Right kidney (tissue), 9 donors: ENCODE results near the gene KLRC1.
"Not testable (repeated sequence)": the region's sequence is repeated elsewhere in the genome, so short reads cannot be mapped to it uniquely, and the experiment has no call there.

Experiments
- DNase-seq: peaks from one replicate; pipeline ENCODE4 v3.0.0-alpha.2; 2016
- long read RNA-seq, 8 donors: transcript quantifications; one replicate each; lab custom pipeline, GENCODE V29; 2026

The KLRC1 gene
- long read RNA-seq, donor 1, result 0 reads
- long read RNA-seq, donor 2, result 0 reads
- long read RNA-seq, donor 3, result 0 reads
- long read RNA-seq, donor 4, partial matches to known transcripts, result 0 of 1 reads
- long read RNA-seq, donor 4, other reads (novel, unspliced or antisense), result 0 of 1 reads
- long read RNA-seq, donor 5, result 0 reads
- long read RNA-seq, donor 6, result 0 reads
- long read RNA-seq, donor 7, result 0 reads
- long read RNA-seq, donor 8, partial matches to known transcripts, result 0 of 1 reads
- long read RNA-seq, donor 8, other reads (novel, unspliced or antisense), result 0 of 1 reads

DNA sequence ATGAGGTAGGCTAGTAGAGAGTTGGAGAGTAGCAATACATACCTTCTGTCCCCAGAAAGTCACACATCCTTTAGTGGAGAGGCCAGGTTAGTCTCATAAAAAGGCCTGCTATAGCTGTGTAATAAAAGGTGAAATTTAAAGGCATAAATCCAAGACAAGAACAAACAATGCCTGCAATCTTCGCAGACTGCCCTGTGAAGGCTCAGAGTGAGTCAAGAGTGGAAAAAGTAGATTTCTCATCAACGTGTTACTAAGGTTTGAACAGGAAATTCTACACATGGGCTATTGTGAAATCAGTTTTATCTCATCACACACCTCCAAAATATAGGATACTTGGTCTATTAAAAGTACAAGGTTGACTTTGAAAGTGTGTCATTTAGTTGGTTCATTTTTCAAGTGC, at the start of gene KLRC1:
Gene KLRC1 (minus strand): TSS at position 222 of the 400 bp plus-strand sequence. CDS start 2,221 bp downstream, outside the sequence.
- DNase-seq, result no peak

DNA sequence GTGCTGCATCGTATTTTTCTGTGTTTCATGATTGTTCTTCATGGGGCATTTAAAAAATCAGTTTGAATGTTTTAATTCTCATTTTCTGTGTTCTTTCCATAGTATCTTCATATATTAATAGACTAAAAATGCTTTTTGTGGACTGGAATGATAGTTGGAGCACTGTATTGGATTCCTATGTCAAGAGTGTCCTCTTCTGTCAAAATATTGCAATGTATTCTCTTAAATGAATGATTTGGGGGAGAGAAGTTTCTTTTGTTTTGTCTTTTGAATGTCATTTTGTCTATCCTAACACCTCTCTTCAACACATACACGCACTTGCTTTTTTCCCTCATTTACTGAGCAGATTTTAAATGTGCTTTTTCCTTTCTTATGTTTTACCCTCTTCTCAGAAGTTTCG, 47.9 kb upstream of the KLRC1 start:
- DNase-seq, result no peak

DNA sequence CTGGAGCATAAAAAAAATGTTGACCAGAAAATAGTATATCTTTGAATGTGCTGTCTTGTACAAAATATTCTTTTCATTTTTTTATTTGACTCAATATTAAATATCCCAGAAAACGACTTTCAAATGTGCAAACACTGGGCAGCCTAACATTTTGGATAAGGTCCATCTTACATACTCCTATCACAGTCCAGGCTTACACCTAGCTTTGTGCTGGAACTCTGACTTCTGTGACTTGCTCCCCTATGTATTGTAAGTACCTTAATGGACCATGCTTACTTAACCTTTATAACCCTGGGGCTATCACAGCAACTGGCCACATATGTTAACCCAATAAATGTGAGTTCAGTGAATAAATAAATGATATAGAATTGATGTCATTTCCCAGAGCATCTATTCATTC, 44.9 kb upstream of the KLRC1 start:
- no peak for DNase-seq

DNA sequence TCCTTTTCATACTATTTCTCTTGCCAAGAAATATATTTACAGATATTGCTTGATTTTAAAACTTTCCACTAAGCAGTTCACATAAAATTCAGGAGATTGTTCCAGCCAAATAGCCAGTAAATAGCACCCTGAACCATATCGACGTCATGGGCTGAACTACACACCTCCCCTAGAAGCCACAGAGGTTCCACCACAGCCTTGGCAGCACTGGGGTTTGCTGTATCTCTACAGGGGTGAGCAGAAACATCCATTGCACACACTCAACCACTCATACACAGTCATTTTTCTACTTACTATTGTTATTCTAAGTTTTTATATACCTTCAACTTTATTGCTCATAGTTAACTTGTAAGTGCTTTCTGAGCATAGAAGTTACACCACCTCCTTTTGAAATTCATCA, 44.4 kb upstream of the KLRC1 start:
- no peak for DNase-seq

DNA sequence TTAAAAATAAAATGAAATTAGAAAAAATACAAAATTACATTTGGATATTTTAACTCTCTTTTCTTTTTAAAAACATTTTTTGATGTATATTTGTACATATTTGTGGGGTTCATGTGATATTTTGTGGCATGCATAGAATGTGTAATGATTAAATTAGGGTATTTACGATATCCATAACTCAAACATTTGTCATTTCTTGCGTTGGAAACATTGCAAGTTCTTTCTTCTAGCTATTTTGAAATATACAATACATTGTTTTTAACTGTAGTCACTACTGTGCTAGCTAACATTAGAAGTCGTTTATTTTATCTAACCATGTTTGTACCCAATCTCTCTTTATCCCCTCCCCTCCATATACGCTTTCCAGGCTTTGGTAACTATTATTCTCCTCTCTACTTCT, 38.6 kb upstream of the KLRC1 start:
- no peak for DNase-seq

DNA sequence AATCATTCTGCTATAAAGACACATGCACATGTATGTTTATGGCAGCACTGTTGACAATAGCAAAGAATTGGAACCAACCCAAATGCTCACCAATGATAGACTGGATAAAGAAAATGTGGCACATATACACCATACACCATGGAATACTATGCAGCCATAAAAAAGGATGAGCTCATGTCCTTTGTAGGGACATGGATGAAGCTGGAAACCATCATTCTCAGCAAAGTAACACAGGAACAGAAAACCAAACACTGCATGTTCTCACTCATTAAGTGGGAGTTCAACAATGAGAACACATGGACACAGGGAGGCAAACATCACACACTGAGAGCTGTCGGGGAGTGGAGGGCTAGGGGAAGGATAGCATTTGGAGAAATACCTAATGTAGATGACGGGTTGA, 34.2 kb upstream of the KLRC1 start:
- not testable (repeated sequence) for DNase-seq

DNA sequence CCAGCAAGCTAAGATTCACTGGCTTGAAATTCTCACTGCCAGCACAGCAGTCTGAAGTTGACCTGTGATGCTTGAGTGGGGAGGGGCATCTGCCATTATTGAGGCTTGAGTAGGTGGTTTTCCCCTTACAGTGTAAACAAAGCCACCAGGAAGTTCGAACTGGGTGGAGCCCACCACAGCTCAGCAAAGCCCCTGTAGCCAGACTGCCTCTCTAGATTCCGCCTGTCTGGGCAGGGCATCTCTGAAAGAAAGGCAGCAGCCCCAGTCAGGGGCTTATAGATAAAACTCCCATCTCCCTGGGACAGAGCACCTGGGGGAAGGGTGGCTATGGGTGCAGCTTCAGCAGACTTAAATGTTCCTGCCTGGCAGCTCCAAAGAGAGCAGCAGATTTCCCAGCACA, 28.7 kb upstream of the KLRC1 start:
- DNase-seq, result not testable (repeated sequence)

DNA sequence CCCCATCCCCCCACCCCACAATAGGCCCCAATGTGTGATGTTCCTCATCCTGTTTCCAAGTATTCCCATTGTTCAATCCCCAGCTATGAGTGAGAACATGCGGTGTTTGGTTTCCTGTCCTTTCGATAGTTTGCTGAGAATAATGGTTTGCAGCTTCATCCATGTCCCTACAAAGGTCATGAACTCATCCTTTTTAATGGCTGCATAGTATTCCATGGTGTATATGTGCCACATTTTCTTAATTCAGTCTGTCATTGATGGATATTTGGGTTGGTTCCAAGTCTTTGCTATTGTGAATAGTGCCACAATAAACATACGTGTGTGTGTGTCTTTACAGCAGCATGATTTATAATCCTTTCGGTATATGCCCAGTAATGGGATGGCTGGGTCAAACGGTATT, 19.6 kb upstream of the KLRC1 start:
- DNase-seq, result not testable (repeated sequence)

DNA sequence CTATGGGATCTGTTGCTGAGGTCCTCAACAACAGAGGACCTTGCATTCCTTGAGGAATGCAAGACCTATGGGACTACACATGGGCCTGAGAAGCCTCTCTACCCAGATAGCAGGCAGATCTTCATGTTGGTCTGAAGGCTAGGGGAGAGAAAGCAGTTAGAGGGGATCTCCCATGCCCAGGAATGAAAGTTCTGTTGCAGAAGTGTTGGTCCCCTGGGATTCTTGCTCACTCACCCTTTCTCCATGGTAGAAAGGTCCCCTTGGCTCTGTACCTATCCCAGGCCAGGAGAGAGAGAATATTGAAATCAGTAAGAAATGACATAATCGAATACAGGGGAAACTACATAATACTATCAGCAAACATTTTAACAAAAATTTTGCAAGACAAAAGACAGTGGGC, 16.5 kb upstream of the KLRC1 start:
- no peak for DNase-seq

DNA sequence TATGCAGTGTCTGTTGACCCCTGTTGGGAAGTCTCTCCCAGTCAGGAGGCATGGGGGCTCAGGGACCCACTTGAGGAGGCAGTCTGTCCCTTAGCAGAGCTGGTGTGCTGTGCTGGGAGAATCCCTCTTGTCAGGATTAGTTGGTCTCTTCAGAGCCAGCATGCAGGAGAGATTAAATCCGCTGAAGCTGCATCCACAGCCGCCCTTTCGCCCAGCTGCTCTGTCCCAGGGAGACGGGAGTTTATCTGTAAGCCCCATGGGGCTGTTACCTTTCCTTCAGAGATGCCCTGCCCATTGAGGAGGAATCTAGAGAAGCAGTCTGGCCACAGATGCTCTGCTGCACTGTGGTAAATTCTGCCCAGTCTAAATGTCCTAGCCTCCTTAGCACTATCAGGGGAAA, 13.1 kb upstream of the KLRC1 start:
- DNase-seq, result no peak

DNA sequence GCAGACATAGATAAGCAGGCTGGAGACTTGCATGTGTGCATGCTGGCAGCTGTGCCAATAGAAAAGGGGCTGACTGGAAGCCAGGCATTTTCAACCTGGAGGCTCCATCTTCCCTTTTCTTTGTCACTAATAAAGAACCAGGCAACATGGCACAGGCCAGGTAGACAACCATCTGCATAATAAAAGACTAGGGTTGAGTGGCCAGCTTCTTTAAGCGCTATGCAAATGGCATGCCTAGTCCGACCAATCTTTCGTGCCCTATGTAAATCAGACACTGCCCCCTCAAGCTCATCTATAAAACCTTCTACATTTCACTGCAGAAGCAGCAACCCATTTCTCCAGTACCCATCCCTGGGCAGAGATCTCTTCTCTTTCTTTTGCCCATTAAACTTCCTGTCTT, 4.6 kb upstream of the KLRC1 start:
- no peak for DNase-seq

DNA sequence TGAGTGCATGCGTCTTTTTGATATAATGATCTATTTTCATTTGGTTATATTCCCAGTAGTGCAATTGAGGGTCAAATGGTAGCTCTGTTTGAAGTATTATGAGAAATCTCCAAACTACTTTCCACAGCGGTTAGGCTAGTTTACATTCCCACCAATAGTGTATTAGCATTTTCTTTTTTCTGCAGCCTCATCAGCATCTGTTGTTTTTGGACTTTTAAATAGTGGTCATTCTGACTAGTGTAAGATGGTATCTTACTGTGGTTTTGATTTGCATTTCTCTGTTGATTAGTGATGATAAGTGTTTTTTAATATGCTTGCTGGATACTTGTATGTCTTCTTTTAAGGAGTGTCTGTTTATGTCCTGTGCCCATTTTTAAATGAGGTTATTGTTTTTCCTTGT, 3.7 kb upstream of the KLRC1 start:
- DNase-seq, result no peak

DNA sequence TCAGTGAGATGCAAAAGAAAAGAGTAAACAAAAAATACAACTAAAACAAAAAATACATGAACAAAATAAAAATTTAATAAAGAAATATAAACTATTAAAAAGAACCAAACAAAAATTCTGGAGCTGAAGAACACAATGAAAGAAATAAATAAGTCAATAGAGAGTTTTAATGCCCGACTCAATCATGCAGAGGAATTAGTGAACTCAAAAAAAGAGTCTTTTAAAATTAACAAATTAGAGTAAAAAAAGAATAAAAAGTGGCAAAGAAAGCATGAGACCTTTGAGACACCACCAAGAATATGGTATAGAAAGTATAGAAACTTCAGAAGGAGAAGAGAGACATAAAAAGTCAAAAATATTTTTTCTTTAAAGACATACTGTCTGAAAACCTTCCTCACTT, 2.6 kb upstream of the KLRC1 start:
- DNase-seq, result no peak

DNA sequence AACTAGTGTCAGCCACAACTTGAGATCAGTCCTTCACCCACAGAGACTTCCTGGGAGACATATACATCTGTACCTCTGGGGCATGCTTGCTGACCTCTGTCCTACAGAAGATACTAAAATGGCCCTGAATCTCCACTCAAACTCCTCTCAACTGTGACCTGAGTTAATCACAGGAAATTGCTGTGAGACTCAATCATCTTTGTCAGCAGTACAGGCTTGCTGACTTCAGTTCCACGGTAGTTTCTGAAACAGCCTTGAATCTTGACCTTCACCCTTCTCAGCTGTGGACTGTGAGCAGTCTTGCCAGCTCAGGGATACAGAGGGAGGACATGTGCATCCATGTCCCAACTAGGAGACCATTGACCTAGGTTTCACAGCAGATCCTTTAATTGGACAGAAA, 1.4 kb upstream of the KLRC1 start:
- no peak for DNase-seq

DNA sequence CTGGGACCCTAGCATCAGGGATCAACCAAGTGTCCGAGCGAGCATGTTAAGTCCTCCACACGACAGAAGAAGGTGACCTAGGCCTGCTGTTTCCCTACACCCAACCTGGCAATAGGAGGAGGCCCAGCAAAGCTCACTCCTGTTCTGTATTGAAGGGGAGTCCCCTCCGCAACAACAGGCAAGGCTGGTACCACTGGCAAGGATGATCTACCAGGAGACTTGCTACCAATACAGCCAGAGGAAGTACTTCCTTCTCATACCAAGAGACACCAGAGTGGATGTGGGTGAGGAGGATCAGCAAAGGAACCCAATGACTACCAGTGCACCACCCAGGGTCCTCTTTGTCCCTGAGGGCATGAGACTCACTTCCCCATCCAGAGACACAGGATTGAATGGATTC, 4.9 kb downstream of the KLRC1 start:
- DNase-seq, result no peak

DNA sequence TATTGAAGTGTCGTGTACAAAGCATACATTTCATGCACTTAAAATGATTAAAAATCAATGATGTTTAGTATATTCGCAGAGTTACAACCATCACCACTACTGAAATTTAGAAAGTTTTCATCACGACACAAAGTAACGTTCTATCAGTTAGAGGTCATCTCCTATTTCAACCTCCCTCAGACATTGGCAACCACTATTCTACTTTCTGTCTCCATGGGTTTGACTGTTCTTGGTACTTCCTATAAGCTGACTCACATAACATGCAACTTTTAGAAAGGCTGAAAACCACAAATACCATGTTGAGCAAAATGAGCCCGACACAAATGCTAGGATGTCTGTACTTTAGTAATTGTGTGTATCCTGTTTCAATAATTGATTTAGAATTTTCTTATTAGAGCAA, 7.1 kb downstream of the KLRC1 start:
- not testable (repeated sequence) for DNase-seq

DNA sequence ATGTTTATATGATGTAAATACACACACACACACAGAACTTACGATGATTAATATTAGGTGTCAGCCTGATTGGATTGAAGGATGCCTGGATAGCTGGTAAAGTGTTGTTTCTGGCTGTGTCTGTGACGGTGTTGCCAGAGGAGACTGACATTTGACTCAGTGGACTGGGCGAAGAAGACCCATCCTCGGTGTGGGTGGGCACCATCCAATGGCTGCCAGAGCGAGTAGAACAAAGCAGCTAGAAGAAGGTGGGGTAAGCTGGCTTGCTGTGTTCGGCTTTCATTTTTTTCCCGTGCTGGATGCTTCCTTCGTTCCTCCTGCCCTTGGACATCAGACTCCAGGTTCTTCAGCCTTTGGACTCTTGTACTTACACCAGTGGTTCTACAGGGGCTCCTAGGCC, 12.0 kb downstream of the KLRC1 start:
- DNase-seq, result not testable (repeated sequence)

DNA sequence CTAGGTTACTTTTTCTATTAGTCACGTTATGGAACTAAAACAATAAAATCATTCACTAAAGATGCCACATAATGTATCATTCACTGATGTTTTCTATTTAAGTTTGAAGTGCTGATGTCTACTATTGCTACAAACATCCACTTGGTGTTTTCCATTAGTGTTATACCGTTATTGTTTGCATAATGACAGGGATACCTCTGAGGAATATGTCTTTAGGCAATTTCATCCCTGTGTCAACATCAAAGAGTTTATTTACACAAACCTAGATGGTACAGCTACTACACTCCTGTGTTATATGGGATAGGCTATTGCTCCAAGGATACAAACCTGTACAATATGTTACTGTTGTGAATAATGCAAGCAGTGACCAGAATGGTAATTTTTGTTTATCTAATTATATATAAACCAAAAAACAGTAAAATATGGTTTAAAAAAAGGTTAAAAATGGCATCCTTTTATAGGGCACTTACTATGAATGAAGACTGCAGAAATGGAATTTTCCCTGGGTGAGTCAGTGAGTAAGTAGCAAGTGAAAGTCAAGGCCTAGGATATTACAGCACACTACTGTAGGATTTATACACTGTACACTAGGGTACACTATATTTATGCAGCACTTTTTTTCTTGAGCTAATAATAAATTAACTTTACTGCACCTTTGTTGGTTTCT, 13.4 kb downstream of the KLRC1 start:
- DNase-seq, result not testable (repeated sequence)

DNA sequence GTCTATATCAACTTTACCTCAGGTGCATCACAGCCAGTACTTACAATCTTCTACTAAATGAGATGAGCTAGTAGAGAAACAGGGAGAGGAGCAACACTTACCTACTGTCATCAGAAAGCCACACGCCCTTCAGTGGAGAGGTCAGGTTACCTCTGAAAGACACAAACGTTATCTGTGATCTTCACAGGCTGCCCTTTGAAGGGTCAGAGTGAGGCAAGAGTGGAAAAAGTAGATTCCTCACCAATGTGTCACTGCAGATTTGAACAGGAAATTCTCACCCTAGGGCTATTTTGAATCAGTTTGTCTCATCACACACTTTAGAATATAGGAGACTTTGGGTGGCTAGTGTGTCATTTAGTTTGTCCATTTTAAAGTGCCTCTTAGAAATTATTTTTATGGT, 15.6 kb downstream of the KLRC1 start:
- not testable (repeated sequence) for DNase-seq

DNA sequence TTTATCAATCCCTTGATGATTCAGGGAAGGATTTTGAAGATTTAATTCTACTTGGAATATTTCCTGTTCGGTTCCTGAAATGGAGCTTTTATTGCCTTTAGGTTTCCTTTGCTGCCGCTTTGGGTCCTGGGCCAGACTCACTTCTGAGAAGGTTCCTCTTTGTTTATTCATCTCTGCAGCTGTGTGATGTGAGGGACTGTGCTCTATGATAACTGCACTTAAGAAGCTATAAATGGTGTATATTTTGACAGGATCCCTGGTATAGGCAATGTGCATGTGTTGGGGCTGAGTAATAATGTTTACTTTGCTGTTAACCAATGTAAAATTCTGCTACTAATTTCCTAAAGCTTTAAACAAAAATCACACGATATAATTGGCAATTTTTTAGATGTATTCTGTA, 17.4 kb downstream of the KLRC1 start, which contains the start of gene KLRC2:
Gene KLRC2 (minus strand): TSS at position 195 of the 400 bp plus-strand sequence. CDS start 24 bp downstream, at position 171.
- not testable (repeated sequence) for DNase-seq

DNA sequence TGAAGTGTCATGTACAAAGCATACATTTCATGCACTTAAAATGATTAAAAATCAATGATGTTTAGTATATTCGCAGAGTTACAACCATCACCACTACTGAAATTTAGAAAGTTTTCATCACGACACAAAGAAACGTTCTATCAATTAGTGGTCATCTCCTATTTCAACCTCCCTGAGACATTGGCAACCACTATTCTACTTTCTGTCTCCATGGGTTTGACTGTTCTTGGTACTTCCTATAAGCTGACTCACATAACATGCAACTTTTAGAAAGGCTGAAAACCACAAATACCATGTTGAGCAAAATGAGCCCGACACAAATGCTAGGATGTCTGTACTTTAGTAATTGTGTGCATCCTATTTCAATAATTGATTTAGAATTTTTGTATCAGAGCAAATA, 22.6 kb downstream of the KLRC1 start:
- not testable (repeated sequence) for DNase-seq

DNA sequence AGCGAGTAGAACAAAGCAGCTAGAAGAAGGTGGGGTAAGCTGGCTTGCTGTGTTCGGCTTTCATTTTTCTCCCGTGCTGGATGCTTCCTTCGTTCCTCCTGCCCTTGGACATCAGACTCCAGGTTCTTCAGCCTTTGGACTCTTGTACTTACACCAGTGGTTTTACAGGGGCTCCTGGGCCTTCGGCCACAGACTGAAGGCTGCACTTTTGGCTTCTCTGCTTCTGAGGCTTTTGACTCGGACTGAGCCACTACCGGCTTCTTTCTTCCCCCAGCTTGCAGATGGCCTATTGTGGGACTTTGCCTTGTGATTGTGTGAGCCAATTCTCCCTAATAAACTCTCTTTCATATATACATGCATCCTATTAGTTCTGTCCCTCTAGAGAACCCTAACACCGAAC, 27.2 kb downstream of the KLRC1 start:
- DNase-seq, result not testable (repeated sequence)

DNA sequence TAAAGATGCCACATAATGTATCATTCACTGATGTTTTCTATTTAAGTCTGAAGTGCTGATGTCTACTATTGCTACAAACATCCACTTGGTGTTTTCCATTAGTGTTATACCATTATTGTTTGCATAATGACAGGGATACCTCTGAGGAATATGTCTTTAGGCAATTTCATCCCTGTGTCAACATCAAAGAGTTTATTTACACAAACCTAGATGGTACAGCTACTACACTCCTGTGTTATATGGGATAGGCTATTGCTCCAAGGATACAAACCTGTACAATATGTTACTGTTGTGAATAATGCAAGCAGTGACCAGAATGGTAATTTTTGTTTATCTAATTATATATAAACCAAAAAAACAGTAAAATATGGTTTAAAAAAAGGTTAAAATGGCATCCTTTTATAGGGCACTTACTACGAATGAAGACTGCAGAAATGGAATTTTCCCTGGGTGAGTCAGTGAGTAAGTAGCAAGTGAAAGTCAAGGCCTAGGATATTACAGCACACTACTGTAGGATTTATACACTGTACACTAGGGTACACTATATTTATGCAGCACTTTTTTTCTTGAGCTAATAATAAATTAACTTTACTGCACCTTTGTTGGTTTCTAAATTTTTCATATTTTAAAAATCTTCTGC, 28.8 kb downstream of the KLRC1 start:
- not testable (repeated sequence) for DNase-seq

DNA sequence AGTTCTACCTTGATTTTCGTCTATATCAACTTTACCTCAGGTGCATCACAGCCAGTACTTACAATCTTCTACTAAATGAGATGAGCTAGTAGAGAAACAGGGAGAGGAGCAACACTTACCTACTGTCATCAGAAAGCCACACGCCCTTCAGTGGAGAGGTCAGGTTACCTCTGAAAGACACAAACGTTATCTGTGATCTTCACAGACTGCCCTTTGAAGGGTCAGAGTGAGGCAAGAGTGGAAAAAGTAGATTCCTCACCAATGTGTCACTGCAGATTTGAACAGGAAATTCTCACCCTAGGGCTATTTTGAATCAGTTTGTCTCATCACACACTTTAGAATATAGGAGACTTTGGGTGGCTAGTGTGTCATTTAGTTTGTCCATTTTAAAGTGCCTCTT, 31.0 kb downstream of the KLRC1 start:
- DNase-seq, result not testable (repeated sequence)
